MM.1S (cell line): ENCODE results near the gene FOXO1.

Experiments used
- CTCF ChIP-seq: fragments of 300-600 bp; sonication (generic); IDR thresholded peaks from 2 replicates; pipeline ENCODE4 v1.5.1; 2016; ENCODE audit warnings: antibody characterized with exemption, low read length, mixed read lengths
- EZH2 ChIP-seq: fragments of 300-600 bp; sonication (generic); optimal IDR thresholded peaks from 2 replicates; pipeline ENCODE3; 2017; ENCODE audit warnings: low read depth, mild to moderate bottlenecking, antibody characterized with exemption, low read length, mixed read lengths

GRCh38 chr13:40604135-40604534 lies 62.3 kb downstream of the FOXO1 start:
- TF ChIP-seq CTCF (no peak), EZH2 (no peak)
